GM21737 (cell line): ENCODE data around the gene CDK14.
"Not testable (repeated sequence)": the region's sequence is repeated elsewhere in the genome, so short reads cannot be mapped to it uniquely, and the experiment has no call there.

Experiments
- ATAC-seq: cut with Tn5 transposase; IDR thresholded peaks from one replicate; pipeline ENCODE4 v1.9.1; 2021; ENCODE audit warnings: mild to moderate bottlenecking, moderate library complexity; ENCODE audit not compliant: unreplicated experiment

Gene CDK14

GRCh38 chr7:90749262-90749661 is 153.1 kb downstream of the CDK14 start:
- no peak for ATAC-seq

GRCh38 chr7:90749774-90750173 is 153.7 kb downstream of the CDK14 start:
- no peak for ATAC-seq

GRCh38 chr7:90751595-90751994 is 155.5 kb downstream of the CDK14 start:
- no peak for ATAC-seq

GRCh38 chr7:90752051-90752450 is 155.9 kb downstream of the CDK14 start:
- no peak for ATAC-seq

- ATAC-seq, result no peak
Observed at GRCh38 chr7:90755041-90755440, 158.9 kb downstream of the CDK14 start.

- no peak for ATAC-seq
Observed at GRCh38 chr7:90756366-90756765, 160.2 kb downstream of the CDK14 start.

GRCh38 chr7:90757565-90757950 is 161.4 kb downstream of the CDK14 start:
- peak; percentile 61 for ATAC-seq

GRCh38 chr7:90758933-90759562 is 162.9 kb downstream of the CDK14 start:
- ATAC-seq, result no peak

GRCh38 chr7:90759710-90760109 is 163.6 kb downstream of the CDK14 start:
- ATAC-seq, result no peak

- ATAC-seq, result no peak
Observed at GRCh38 chr7:90760892-90761291, 164.8 kb downstream of the CDK14 start.

- ATAC-seq, result no peak
Observed at GRCh38 chr7:90761584-90761983, 165.5 kb downstream of the CDK14 start.

- ATAC-seq, result no peak
Observed at GRCh38 chr7:90763108-90763507, 167.0 kb downstream of the CDK14 start.

GRCh38 chr7:90764848-90765570 is 168.9 kb downstream of the CDK14 start:
- ATAC-seq, result no peak

- ATAC-seq, result no peak
Observed at GRCh38 chr7:90766814-90767564, 170.9 kb downstream of the CDK14 start.

GRCh38 chr7:90768301-90768700 is 172.2 kb downstream of the CDK14 start:
- no peak for ATAC-seq

GRCh38 chr7:90769036-90769435 is 172.9 kb downstream of the CDK14 start:
- ATAC-seq, result no peak

GRCh38 chr7:90769566-90769965 is 173.4 kb downstream of the CDK14 start:
- not testable (repeated sequence) for ATAC-seq

GRCh38 chr7:90771281-90771680 is 175.2 kb downstream of the CDK14 start:
- no peak for ATAC-seq

- no peak for ATAC-seq
Observed at GRCh38 chr7:90772410-90772809, 176.3 kb downstream of the CDK14 start.

- no peak for ATAC-seq
Observed at GRCh38 chr7:90773269-90773668, 177.1 kb downstream of the CDK14 start.

- ATAC-seq, result no peak
Observed at GRCh38 chr7:90774706-90775105, 178.6 kb downstream of the CDK14 start.

GRCh38 chr7:90775383-90775965 is 179.4 kb downstream of the CDK14 start:
- ATAC-seq, result no peak
